Measurements from ENCODE around the gene TRIM38.
A peak's percentile ranks its signal among the peaks of the same experiment; 100 is the strongest.
"Not testable (repeated sequence)": the region's sequence is repeated elsewhere in the genome, so short reads cannot be mapped to it uniquely, and the experiment has no call there.

Gene TRIM38

DNA sequence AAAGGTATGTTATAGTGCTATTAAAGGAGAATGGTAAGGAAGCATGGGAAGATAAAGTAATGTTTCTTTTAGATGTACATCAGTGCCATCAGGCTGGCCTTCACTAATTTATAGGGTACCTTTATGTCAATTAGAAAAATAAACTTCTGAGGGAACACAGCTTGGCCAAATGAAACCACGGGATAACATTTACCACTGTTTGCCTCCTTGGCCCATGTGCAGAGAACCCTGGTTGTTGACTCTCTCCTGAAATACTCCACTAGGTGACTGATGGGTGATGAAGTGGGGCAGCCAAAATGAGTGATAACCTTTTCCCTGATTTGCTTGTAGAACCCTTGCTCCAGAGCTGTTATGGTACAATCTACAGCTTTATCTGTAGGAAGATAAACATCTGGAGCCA is 9.5 kb downstream of the TRIM38 start:
- H3K4me3 Mint-ChIP-seq: no peak overlapping the region
- H3K27me3 Mint-ChIP-seq: no peaks in the 10 kb centered on the region
- H3K27ac Mint-ChIP-seq: peak overlapping the region; percentile 0
- peaks cover 49% of the 10 kb centered on the region for H3K4me1 Mint-ChIP-seq (ENCODE audit: low read depth)
- no peaks in the 10 kb centered on the region for H3K9me3 Mint-ChIP-seq (ENCODE audit: low read depth)
- H3K36me3 Mint-ChIP-seq: peaks cover 21% of the 10 kb centered on the region

DNA sequence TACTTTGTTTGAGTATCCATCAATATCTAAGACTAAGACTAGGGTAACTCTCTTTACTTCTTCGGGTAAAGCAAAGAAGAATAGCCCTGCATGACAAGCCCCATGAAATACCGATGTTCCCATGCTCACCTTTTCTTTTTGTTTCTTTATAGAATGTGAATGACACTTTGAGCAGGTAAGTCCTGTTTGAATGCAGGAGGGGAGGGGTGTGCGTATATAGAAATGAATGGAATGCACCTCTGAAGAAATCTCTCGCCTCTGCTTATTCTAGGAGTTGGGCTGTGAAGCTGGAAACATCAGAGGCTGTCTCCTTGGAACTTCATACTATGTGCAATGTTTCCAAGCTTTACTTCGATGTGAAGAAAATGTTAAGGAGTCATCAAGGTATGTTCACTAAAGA is 10.3 kb downstream of the TRIM38 start:
- Mint-ChIP-seq H3K27ac (peak overlapping the region; percentile 18), H3K36me3 (peaks cover 18% of the 10 kb centered on the region), H3K4me1 (ENCODE audit: low read depth) (peaks cover 43% of the 10 kb centered on the region), H3K9me3 (ENCODE audit: low read depth) (no peaks in the 10 kb centered on the region), H3K4me3 (no peak overlapping the region), H3K27me3 (no peaks in the 10 kb centered on the region)

DNA sequence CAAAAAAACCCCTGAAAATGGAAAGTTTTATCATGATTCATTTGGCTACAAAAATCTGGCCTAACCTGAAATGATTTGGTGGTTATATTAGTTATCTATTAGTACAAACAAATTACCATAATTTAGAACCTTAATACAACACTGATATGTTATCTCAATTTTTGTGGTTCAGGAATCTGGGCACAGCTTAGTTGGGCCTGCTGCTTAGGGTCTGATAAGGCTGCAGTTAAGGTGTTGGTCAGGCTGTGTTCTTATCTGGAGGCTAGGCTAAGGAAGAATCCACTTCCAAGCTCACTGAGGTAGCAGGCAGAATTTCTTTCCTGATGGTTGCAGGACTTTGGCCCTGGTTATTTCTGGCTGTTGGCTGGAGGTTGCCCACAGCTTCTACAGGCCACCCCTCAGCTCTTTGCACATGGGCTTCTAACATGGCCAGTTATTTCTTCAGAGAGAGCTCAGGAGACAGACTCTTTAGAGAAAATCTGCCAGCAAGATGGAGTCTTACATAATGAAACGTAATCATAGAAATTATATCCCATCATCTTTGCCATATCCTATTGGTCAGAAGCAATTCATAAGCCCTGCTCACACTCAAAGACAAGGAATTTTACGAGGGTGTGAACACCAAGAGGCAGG is 11.4 kb downstream of the TRIM38 start:
- no peaks in the 10 kb centered on the region for H3K9me3 Mint-ChIP-seq (ENCODE audit: low read depth)
- H3K27me3 Mint-ChIP-seq: no peaks in the 10 kb centered on the region
- peaks cover 9% of the 10 kb centered on the region for H3K36me3 Mint-ChIP-seq
- H3K4me3 Mint-ChIP-seq: no peak overlapping the region
- H3K4me1 Mint-ChIP-seq (ENCODE audit: low read depth): peaks cover 32% of the 10 kb centered on the region
- H3K27ac Mint-ChIP-seq: no peak overlapping the region

DNA sequence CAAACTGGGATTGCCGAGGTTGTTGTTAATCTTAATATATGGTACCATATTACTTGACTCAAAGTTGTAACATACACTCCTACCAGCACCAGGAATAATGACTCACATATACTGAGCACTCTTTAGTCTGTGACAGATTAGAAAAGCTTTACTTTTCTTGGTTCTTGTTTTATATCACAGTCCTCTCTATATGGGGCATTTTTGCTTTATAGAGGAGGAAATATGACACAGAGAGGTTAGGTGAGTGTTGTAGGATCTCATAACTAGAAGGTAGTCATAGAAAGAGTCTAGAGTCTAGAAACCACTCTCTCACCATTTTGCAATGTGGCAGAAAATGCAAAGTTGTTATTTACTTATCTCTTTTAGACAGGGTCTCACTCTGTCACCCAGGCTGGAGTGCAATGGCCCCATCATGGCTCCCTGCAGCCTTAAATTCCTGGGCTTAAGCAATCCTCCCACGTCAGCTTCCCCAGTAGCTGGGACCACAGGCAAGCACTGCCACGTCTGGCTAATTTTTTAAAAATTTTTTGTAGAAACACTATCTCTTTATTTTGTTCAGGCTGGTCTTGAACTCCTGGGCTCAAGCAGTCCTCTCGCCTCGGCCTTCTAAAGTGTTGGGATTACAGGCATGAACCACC is 13.4 kb downstream of the TRIM38 start:
- peaks cover 21% of the 10 kb centered on the region for H3K4me1 Mint-ChIP-seq (ENCODE audit: low read depth)
- H3K27me3 Mint-ChIP-seq: no peaks in the 10 kb centered on the region
- H3K9me3 Mint-ChIP-seq (ENCODE audit: low read depth): no peaks in the 10 kb centered on the region
- peaks cover 5% of the 10 kb centered on the region for H3K36me3 Mint-ChIP-seq
- H3K27ac Mint-ChIP-seq: peak overlapping the region; percentile 35
- no peak overlapping the region for H3K4me3 Mint-ChIP-seq

DNA sequence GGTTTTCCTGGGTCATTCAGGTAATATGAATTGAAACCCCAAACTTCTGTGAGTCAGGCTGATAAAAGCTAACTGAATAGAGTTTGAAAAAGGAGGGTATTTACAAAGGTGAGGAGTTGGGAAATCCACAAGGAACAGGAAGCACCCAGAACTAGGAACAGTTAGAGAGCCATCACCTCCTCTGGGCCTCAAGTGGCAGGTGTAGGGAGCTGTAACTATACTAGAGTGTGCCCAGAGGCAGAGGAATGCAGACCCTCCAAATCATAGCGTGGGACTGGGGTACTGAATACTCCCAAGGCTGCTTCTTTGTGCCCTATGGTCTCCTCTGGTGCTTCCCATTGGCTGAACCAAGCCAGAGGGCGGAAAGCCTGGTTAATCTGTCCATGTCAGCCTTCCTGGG is 18.3 kb downstream of the TRIM38 start:
- Mint-ChIP-seq H3K36me3 (peaks cover 4% of the 10 kb centered on the region), H3K27me3 (no peaks in the 10 kb centered on the region), H3K4me1 (ENCODE audit: low read depth) (peaks cover 13% of the 10 kb centered on the region), H3K27ac (peak overlapping the region; percentile 51), H3K4me3 (no peak overlapping the region), H3K9me3 (ENCODE audit: low read depth) (no peaks in the 10 kb centered on the region)

DNA sequence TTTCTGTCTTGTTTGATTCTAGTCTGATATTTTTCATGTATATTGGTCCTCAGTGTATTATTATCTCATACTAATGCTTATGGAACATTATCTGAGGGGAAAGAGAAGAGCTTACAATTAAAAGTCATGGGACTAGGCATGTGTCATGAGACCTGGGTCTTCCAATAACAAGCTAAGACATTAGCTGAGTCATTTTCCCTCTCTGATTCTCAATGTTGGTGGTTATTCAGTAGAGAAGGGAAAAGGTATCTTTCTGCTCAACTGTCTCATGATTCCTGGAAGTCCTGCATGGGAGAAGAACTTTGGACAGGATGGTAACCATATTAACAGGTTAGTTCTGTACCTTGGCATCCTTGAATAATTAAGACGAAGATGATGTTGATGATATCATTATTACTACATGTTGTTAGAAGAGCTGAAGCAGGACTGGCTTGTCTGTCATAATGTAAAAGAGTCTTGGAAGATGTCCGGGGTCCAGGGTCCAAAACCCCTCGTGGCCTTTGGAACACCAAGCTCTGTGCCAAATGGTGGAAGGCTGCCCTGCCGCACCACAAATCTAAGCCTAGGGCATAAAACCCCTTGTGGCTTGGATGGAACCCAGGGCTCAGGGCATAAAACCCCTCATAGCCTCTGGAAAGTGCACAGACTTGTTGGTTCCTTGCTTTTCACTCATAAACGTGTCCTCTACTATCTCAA is 19.1 kb downstream of the TRIM38 start:
- Mint-ChIP-seq H3K27ac (peak overlapping the region; percentile 51), H3K4me3 (no peak overlapping the region), H3K27me3 (no peaks in the 10 kb centered on the region), H3K36me3 (peaks cover 4% of the 10 kb centered on the region), H3K9me3 (ENCODE audit: low read depth) (no peaks in the 10 kb centered on the region), H3K4me1 (ENCODE audit: low read depth) (peaks cover 9% of the 10 kb centered on the region)

DNA sequence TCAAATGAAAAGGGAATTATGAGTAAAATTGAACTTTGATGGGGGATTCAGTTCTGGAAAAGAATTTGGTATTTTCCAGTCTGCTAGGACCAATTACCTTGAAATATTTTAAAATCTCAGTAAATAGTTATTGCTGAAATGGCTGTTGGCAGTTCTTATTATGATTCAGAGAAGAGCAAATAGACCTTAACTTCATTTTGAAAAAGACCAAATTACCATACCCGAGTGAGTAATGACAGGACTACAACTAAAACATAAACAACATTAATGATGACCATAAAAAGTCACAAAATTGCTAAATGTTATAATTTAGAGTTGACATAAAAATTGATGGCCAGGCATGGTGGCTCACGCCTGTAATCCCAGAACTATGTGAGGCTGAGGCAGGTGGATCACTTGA is 21.7 kb downstream of the TRIM38 start:
- H3K36me3 Mint-ChIP-seq: peaks cover 10% of the 10 kb centered on the region
- no peak overlapping the region for H3K27ac Mint-ChIP-seq

DNA sequence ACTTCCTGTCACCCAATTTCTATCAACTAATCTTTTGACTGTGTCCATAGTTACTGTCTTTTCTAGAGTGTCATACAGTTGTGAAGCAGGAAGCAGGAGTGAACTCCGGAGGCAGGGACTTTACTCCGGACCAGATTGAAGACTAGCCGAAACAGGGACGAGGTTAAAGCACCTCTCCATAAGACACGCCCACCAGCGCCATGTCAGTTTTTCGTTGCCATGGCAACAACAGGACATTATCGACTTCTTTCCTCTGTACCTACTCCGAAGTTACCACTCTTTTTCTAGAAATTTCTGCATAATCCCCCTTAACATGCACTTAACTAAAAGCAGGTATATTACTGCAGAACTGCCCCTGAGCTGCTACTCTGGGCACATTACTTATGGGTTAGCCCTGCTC is 25.2 kb downstream of the TRIM38 start:
- Mint-ChIP-seq H3K4me1 (ENCODE audit: low read depth) (peaks cover 17% of the 10 kb centered on the region), H3K4me3 (no peak overlapping the region), H3K36me3 (peaks cover 8% of the 10 kb centered on the region), H3K9me3 (ENCODE audit: low read depth) (peaks cover 2% of the 10 kb centered on the region), H3K27me3 (no peaks in the 10 kb centered on the region), H3K27ac (peak overlapping the region; percentile 46)

More for the DNA sequence above, 21.7 kb downstream of the TRIM38 start:
- Mint-ChIP-seq H3K4me3 (no peak overlapping the region), H3K4me1 (ENCODE audit: low read depth) (peaks cover 7% of the 10 kb centered on the region), H3K9me3 (ENCODE audit: low read depth) (peaks cover 2% of the 10 kb centered on the region), H3K27me3 (no peaks in the 10 kb centered on the region)

DNA sequence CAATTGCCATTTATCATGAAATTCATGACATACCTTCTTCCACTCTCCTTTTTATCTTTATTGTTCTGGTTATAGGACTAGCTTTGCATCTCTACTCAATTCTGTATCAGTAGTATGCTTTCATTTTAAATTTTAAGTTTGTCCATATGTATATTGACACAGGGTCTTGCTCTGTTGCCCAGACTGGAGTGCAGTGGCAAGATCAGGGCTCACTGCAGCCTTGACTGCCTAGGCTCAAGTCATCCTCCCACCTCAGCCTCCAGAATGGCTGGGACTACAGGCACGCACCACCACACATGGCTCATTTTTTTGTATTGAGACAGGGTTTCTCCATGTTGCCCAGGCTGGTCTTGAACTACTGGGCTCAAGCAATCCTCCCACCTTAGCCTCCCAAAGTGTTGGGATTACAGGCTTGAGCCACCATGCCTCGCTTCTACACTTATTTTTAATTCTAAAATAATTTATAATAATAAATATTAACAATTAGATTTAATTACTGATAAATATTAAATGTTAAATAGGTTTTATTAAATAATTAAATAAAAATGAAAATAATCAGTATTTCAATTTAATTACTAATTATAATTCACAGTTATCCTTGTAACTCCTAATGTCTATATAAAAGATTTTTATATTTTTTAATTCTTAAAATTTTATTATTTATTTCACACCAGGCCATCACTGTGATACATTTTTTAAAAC is 27.7 kb downstream of the TRIM38 start:
- Mint-ChIP-seq H3K4me3 (no peak overlapping the region), H3K27me3 (no peaks in the 10 kb centered on the region), H3K4me1 (ENCODE audit: low read depth) (peaks cover 31% of the 10 kb centered on the region), H3K36me3 (peaks cover 8% of the 10 kb centered on the region), H3K27ac (peak overlapping the region; percentile 46), H3K9me3 (ENCODE audit: low read depth) (peaks cover 2% of the 10 kb centered on the region)

DNA sequence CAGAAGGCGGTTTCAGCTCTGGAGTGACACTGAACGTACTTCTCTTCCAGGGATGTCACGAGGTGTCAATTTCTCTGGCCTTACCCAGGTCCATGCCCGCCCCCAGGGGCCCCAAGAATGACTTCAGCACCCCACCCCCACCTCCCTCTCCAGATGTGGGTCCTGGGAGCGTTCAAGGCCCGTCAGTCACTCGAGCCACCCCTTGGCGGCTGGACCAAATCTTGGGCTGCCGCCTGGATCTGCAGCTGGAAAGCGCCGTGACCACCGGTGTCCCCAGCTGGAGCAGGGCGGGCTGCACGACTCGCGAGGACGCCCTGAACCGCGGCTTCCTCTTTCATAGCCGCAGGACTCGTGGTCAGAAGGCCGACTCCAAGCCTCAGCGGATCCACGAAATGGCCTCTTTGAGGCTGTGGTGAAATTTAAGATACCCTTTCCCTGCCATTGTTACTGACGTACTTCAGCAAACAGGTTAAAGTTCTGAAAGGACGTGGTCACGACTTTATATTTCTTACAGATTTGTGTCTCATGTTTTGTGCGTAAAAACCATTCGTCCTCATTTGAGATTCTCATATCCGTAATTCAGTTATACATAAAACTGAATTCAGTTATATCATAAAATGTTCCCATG is 29.3 kb downstream of the TRIM38 start:
- peaks cover 33% of the 10 kb centered on the region for H3K4me1 Mint-ChIP-seq (ENCODE audit: low read depth)
- peak overlapping the region; percentile 80 for H3K27ac Mint-ChIP-seq
- no peaks in the 10 kb centered on the region for H3K27me3 Mint-ChIP-seq
- H3K36me3 Mint-ChIP-seq: peaks cover 8% of the 10 kb centered on the region
- peak overlapping the region; percentile 95 for H3K4me3 Mint-ChIP-seq
- peaks cover 2% of the 10 kb centered on the region for H3K9me3 Mint-ChIP-seq (ENCODE audit: low read depth)

DNA sequence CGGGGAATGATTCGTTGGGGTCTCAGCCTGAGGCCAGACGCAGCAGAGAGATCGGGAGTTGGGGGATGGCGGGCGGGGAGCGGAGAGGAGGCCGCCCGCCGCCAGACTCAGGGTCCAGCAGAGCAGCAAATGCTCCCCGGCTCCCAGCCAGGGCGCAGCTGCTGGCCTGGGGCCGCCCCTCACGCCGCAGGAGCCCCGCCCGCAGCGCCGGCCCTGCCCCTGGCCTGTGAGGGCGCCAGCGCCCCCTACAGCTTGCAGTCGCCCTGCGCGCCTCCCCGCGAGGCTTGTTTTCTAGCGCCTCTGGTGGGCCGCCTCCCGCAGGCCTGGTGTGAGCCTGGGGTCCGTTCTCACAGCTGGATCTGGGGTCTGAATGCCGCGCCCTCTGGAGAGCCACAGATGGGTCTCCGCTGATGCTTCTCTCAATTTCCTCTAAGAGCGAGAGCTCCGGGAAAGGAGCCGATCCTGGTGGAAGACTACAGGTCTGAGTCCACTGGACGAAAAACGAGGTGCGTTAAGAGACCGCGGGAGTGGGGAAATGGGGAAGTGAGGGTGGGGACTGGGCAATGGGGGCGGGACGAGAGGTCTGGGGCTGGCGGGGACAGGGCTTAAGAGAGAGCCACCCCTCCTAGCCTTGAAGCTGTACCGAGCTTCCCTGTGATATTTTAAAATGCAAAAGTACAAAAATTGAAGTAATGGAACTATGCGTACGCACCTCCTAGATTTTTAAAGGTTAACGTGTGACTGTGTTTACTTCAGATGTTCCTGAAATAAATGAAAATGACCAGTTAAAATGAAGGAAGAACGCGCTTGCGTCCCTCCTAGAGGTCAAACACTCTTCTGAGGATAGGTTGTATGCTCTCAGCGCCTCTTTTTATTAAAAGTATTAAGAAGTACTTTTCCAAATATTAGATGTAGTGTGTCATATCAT is 30.1 kb downstream of the TRIM38 start:
- peak overlapping the region; percentile 94 for H3K27ac Mint-ChIP-seq
- peak overlapping the region; percentile 95 for H3K4me3 Mint-ChIP-seq
- peaks cover 1% of the 10 kb centered on the region for H3K9me3 Mint-ChIP-seq (ENCODE audit: low read depth)
- peaks cover 3% of the 10 kb centered on the region for H3K36me3 Mint-ChIP-seq
- H3K4me1 Mint-ChIP-seq (ENCODE audit: low read depth): peaks cover 30% of the 10 kb centered on the region
- no peaks in the 10 kb centered on the region for H3K27me3 Mint-ChIP-seq

DNA sequence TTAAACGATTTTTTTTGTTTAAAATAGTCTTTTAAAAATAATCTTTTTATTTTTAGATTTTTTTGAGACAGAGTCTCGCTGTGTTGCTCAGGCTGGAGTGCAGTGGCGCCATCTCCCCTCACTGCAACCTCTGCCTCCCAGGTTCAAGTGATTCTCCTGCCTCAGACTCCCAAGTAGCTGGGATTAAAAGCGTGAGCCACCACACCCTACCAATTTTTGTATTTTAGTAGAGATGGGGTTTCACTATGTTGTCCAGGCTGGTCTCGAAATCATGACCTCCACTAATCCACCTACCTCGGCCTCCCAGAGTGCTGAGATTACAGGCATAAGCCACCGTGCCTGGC is 30.7 kb downstream of the TRIM38 start:
- Mint-ChIP-seq H3K4me1 (ENCODE audit: low read depth) (peaks cover 29% of the 10 kb centered on the region), H3K4me3 (peak overlapping the region; percentile 76)
- not testable (repeated sequence) for H3K27ac Mint-ChIP-seq; H3K36me3 Mint-ChIP-seq; H3K27me3 Mint-ChIP-seq; H3K9me3 Mint-ChIP-seq (ENCODE audit: low read depth)

DNA sequence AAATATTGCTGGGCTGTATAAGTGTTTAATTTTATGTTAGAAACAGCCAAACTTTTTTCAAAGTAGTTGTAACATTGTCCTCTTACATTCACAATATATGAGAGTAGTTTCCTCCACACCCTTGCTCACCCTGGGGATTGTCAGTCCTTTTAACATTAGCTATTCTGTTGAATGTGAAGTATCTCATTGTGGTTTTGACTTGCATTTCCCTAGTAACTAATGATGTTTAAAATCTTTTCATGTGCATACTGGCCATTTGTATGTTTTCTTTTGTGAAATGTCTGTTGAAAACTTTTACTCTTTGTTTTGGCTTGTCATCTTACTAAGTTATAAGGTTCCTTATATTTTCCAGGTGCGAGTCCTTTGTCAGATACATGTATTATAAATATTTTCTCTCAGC is 32.9 kb downstream of the TRIM38 start:
- no peak overlapping the region for H3K27ac Mint-ChIP-seq
- H3K36me3 Mint-ChIP-seq: peaks cover 8% of the 10 kb centered on the region
- no peaks in the 10 kb centered on the region for H3K27me3 Mint-ChIP-seq
- H3K4me3 Mint-ChIP-seq: no peak overlapping the region
- H3K9me3 Mint-ChIP-seq (ENCODE audit: low read depth): no peaks in the 10 kb centered on the region
- H3K4me1 Mint-ChIP-seq (ENCODE audit: low read depth): peaks cover 27% of the 10 kb centered on the region

DNA sequence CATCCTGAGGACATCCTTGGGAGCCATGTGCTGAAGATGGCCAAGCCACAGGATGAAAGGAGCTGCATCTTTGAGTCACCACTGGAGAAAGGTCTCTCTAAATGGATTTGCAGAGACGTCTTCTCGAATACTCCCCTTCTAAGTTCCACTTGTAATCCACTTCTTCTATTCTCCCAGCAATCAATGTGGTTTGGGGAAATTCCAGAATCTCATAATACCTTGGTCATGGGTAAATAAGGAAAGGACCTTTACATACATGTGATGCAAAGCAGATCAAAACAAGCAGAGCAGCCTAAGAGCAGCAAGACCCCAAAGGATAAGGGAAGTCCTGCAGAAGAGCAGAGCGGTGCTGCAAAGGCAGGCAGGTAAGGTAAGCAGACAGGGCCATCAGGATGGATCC is 35.3 kb downstream of the TRIM38 start:
- Mint-ChIP-seq H3K4me1 (ENCODE audit: low read depth) (peaks cover 15% of the 10 kb centered on the region), H3K27me3 (no peaks in the 10 kb centered on the region), H3K4me3 (no peak overlapping the region), H3K27ac (no peak overlapping the region), H3K36me3 (peaks cover 10% of the 10 kb centered on the region), H3K9me3 (ENCODE audit: low read depth) (no peaks in the 10 kb centered on the region)
